HEK293T (cell line): ENCODE measurements around the gene JAZF1.

Experiments
- FOXA1 ChIP-seq: fragments of 450-650 bp; IDR thresholded peaks from 2 replicates; pipeline ENCODE4 v1.6.1; 2016; ENCODE audit warnings: mild to moderate bottlenecking
- PKNOX1 ChIP-seq: fragments of 450-650 bp; IDR thresholded peaks from 2 replicates; pipeline ENCODE4 v1.6.1; 2016
- SUZ12 ChIP-seq: fragments of 450-650 bp; IDR thresholded peaks from 2 replicates; pipeline ENCODE4 v1.6.1; 2016; ENCODE audit warnings: mild to moderate bottlenecking

GRCh38 chr7:28144266-28144665 is 36.3 kb downstream of the JAZF1 start:
- TF ChIP-seq PKNOX1 (peak; percentile 81), FOXA1 (no peak), SUZ12 (no peak)
